Thymus (tissue), 11 donors: ENCODE data around the gene SLC24A3. TPM values are rescaled to one million over a fixed set of nuclear protein-coding genes. Genes with fewer than 3 reads are reported as not detected.

Source experiments
- DNase-seq, 9 donors: peaks; one replicate each; pipeline ENCODE4 v3.0.0-alpha.2; 2013; ENCODE audit warnings: low spot score in 9 of 9, low read depth in 6 of 9, missing footprints in 1 of 9
- H3K27ac ChIP-seq, 2 donors: one replicate each; pipeline ENCODE4 v1.5.1; 2013; ENCODE audit warnings: control low read depth in 1 of 2, low read depth in 1 of 2, low read length in 1 of 2, mild to moderate bottlenecking in 1 of 2, moderate library complexity in 1 of 2
- H3K27me3 ChIP-seq, 2 donors: one replicate each; pipeline ENCODE4 v1.5.1; 2013; ENCODE audit warnings: low read length in 1 of 2; ENCODE audit not compliant: control insufficient read depth in 2 of 2, insufficient read depth in 1 of 2
- H3K36me3 ChIP-seq, 2 donors: one replicate each; pipeline ENCODE4 v1.5.1; 2013; ENCODE audit warnings: low read length in 1 of 2, mild to moderate bottlenecking in 1 of 2, moderate library complexity in 1 of 2; ENCODE audit not compliant: control insufficient read depth in 2 of 2, insufficient read depth in 2 of 2
- H3K4me1 ChIP-seq, 2 donors: one replicate each; pipeline ENCODE4 v1.5.1; 2013; ENCODE audit warnings: low read length in 2 of 2; ENCODE audit not compliant: control insufficient read depth in 2 of 2, insufficient read depth in 2 of 2
- H3K4me3 ChIP-seq, 2 donors: one replicate each; pipeline ENCODE4 v1.5.1; 2013; ENCODE audit warnings: low read length in 2 of 2, control low read depth in 1 of 2, mild to moderate bottlenecking in 1 of 2
- H3K9me3 ChIP-seq, 2 donors: one replicate each; pipeline ENCODE4 v1.5.1; 2013; ENCODE audit warnings: low read length in 1 of 2, mild to moderate bottlenecking in 1 of 2; ENCODE audit not compliant: control insufficient read depth in 2 of 2, insufficient read depth in 1 of 2
- WGBS: extraction: QIAGEN DNeasy Blood & Tissue Kit; methylation state at CpG from one replicate; pipeline ENCODE4 v1.1.7; 2013; 5-methylcytosine and 5-hydroxymethylcytosine counted together
- polyA plus RNA-seq: library from polyadenylated mRNA; stranded (reverse); fragments of 200-250 nt; gene quantifications from one replicate; pipeline ENCODE4 v1.2.3, GENCODE V29; 2013
- total RNA-seq: library from RNA; stranded (reverse); fragments of 120-200 nt; gene quantifications from one replicate; pipeline ENCODE4 v1.2.4, GENCODE V29; 2013
- donor health status: healthy.

SLC24A3 gene
- total and polyA plus RNA-seq, 2 donors, result 0.99 to 2.1 TPM

DNA sequence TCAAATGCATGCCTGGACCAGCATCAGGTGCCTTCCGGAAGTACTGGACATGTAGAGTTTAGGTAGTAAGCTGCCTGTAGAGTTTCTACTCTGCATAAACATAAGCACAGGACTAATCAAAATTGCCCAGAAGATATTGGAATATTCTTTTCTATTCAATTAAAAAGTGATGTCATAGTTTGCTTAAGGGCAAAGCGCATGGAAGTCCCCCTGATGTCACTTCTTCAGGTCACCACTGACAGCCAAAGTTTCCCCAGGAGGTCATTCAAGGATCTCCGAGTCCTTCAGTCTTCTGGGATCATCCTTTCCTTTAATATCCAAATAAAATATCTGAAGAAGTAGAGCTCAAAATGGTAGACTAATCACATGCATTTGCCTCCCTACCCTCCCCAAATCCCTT, 528.1 kb downstream of the SLC24A3 start:
- Histone ChIP-seq H3K36me3 (no peaks in the 10 kb centered on the region), H3K9me3 (no peaks in the 10 kb centered on the region), H3K27ac (no peak overlapping the region), H3K27me3 (no peaks in the 10 kb centered on the region), H3K4me1 (no peaks in the 10 kb centered on the region), H3K4me3 (no peak overlapping the region)
- no peak for DNase-seq
- WGBS, result 97% methylated on average over 3 of the region's 3 CpGs

DNA sequence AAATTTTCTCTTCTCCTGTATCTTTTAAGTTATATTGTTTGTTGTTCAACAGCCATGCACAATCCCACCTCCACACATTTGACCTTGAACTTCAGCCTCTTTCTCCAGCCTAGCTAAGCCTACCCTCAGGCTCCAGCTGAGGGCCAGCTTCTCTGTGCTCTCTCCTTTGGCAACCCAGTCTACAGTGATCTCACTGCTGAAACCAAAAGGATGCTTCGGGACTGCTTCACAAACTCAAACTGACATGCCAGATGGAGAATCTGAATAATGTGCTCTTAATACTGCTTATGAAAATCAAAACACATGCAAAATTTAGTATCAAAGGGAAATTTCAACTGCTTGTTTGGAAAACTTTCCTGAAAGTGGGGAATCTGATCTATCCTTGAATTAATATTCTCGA, 529.5 kb downstream of the SLC24A3 start:
- no peaks in the 10 kb centered on the region for H3K36me3 ChIP-seq
- DNase-seq, result no peak
- 95% methylated on average over 2 of the region's 2 CpGs for WGBS
- no peaks in the 10 kb centered on the region for H3K27me3 ChIP-seq
- H3K4me1 ChIP-seq, result no peaks in the 10 kb centered on the region
- no peak overlapping the region for H3K27ac ChIP-seq
- H3K9me3 ChIP-seq, result no peaks in the 10 kb centered on the region
- H3K4me3 ChIP-seq, result no peak overlapping the region

- no peak for DNase-seq
- H3K36me3 ChIP-seq, result no peaks in the 10 kb centered on the region
- no peaks in the 10 kb centered on the region for H3K27me3 ChIP-seq
- 88% methylated on average over 9 of the region's 9 CpGs for WGBS
- no peaks in the 10 kb centered on the region for H3K4me1 ChIP-seq
- no peak overlapping the region for H3K27ac ChIP-seq
- no peaks in the 10 kb centered on the region for H3K9me3 ChIP-seq
- H3K4me3 ChIP-seq, result no peak overlapping the region
Observed at GRCh38 chr20:19742974-19743639, 530.7 kb downstream of the SLC24A3 start.

GRCh38 chr20:19743640-19743995, 531.2 kb downstream of the SLC24A3 start:
- 7% methylated on average over 1 of the region's 1 CpG for WGBS
- Histone ChIP-seq H3K9me3 (no peaks in the 10 kb centered on the region), H3K36me3 (no peaks in the 10 kb centered on the region), H3K4me3 (no peak overlapping the region), H3K27me3 (no peaks in the 10 kb centered on the region), H3K4me1 (no peaks in the 10 kb centered on the region), H3K27ac (no peak overlapping the region)
- DNase-seq, result no peak

DNA sequence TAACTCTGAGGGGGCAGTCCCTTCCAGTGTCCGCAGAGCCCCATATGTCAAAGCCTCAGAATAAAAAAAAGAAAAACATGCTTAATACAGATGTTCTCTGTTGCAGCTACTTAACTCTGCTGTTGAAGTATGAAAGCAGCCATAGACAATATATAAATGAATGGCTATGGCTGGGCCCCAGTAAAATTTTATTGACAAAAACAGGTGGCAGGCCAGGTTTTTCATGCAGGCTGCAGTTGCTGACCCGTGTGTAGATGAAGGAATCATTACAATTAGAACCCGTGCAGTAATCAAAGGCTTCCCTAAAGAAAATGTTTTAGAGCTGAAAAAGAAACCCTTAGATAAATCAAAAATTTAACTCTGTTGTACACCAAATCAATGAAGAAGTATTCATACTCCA, 532.7 kb downstream of the SLC24A3 start:
- no peaks in the 10 kb centered on the region for H3K36me3 ChIP-seq
- H3K4me1 ChIP-seq, result no peaks in the 10 kb centered on the region
- H3K9me3 ChIP-seq, result no peaks in the 10 kb centered on the region
- no peaks in the 10 kb centered on the region for H3K27me3 ChIP-seq
- 97% methylated on average over 3 of the region's 3 CpGs for WGBS
- DNase-seq, result no peak
- H3K4me3 ChIP-seq, result no peak overlapping the region
- H3K27ac ChIP-seq, result no peak overlapping the region

DNA sequence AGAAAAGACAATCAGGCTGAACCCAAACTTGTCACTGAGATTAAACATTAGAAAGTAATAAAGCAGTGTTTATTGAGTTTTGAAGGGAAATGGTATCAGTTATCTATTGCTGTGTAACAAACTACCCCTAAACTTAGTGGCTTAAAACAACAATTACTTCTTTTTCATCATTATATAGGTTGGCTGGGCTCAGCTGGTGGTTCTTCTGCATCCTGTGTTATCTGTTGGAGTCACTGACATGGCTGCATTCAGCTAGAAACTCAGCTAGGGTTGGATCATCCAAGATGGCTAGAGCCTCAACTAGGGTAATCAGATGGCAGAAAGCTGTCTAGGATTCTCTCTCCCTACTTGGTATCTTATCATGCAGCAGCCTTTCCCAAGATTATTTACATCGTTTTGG, 533.1 kb downstream of the SLC24A3 start:
- Histone ChIP-seq H3K4me3 (no peak overlapping the region), H3K27me3 (no peaks in the 10 kb centered on the region), H3K9me3 (no peaks in the 10 kb centered on the region), H3K4me1 (no peaks in the 10 kb centered on the region), H3K36me3 (no peaks in the 10 kb centered on the region), H3K27ac (no peak overlapping the region)
- WGBS, result 84% methylated on average over 1 of the region's 1 CpG
- DNase-seq, result no peak

GRCh38 chr20:19746396-19746795, 534.0 kb downstream of the SLC24A3 start:
- Histone ChIP-seq H3K27me3 (no peaks in the 10 kb centered on the region), H3K9me3 (no peaks in the 10 kb centered on the region), H3K4me3 (no peak overlapping the region), H3K27ac (no peak overlapping the region), H3K4me1 (no peaks in the 10 kb centered on the region), H3K36me3 (no peaks in the 10 kb centered on the region)
- no peak for DNase-seq
- 96% methylated on average over 1 of the region's 1 CpG for WGBS

GRCh38 chr20:19747903-19748302, 535.5 kb downstream of the SLC24A3 start:
- H3K27ac ChIP-seq, result no peak overlapping the region
- no peaks in the 10 kb centered on the region for H3K4me1 ChIP-seq
- no peak overlapping the region for H3K4me3 ChIP-seq
- DNase-seq, result no peak
- no peaks in the 10 kb centered on the region for H3K9me3 ChIP-seq
- H3K36me3 ChIP-seq, result no peaks in the 10 kb centered on the region
- no peaks in the 10 kb centered on the region for H3K27me3 ChIP-seq
- WGBS, result 95% methylated on average over 4 of the region's 4 CpGs

- Histone ChIP-seq H3K4me3 (no peak overlapping the region), H3K36me3 (no peaks in the 10 kb centered on the region), H3K27ac (no peak overlapping the region), H3K4me1 (no peaks in the 10 kb centered on the region), H3K27me3 (no peaks in the 10 kb centered on the region), H3K9me3 (no peaks in the 10 kb centered on the region)
- WGBS, result 94% methylated on average over 2 of the region's 2 CpGs
- no peak for DNase-seq
Observed at GRCh38 chr20:19748681-19749080, 536.2 kb downstream of the SLC24A3 start.
